Psoas muscle (tissue), 8 donors: ENCODE measurements around the gene PLXNB2. TPM values are rescaled to one million over a fixed set of nuclear protein-coding genes. Genes with fewer than 3 reads are reported as not detected.

Experiments
- ATAC-seq, 4 donors: fragments of 200-7000 bp; cut with Tn5 transposase; one replicate each; pipeline ENCODE4 v1.9.1; 2020; ENCODE audit warnings: moderate library complexity in 3 of 4, mild to moderate bottlenecking in 2 of 4
- DNase-seq, 2 donors: peaks; one replicate each; pipeline ENCODE4 v3.0.0-alpha.2; 2020
- H3K27ac ChIP-seq: fragments of 200-600 bp; one replicate; pipeline ENCODE4 v1.8.0; 2022
- H3K27me3 ChIP-seq, 3 donors: fragments of 200-600 bp in 1 of 3; one replicate each; pipeline versions ENCODE4 v1.6.1 to v1.8.0; 2013 to 2022; ENCODE audit warnings: low read length in 2 of 3, mild to moderate bottlenecking in 2 of 3, moderate library complexity in 1 of 3; ENCODE audit not compliant: insufficient read depth in 3 of 3
- H3K36me3 ChIP-seq, 2 donors: fragments of 200-600 bp in 1 of 2; one replicate each; pipeline versions ENCODE4 v1.6.1 to v1.8.0; 2013 to 2022; ENCODE audit warnings: low read depth in 1 of 2, mild to moderate bottlenecking in 1 of 2, moderate library complexity in 1 of 2; ENCODE audit not compliant: insufficient read depth in 1 of 2
- H3K4me1 ChIP-seq: fragments of 200-600 bp; one replicate; pipeline ENCODE4 v1.8.0; 2022
- H3K4me3 ChIP-seq: fragments of 200-600 bp; one replicate; pipeline ENCODE4 v1.8.0; 2022; ENCODE audit warnings: mild to moderate bottlenecking
- H3K9me3 ChIP-seq: fragments of 200-600 bp; one replicate; pipeline ENCODE4 v1.8.0; 2022
- WGBS, 3 donors: extraction: QIAGEN DNeasy Blood & Tissue Kit; methylation state at CpG; one replicate each; pipeline versions ENCODE4 v1.1.6 to v1.1.7; 2013; 5-methylcytosine and 5-hydroxymethylcytosine counted together
- intact Hi-C, 2 donors: fragments of 100-400 bp; cut with DNase I; formaldehyde crosslinking; loops; one replicate each; pipeline versions ENCODE4 v1.11.0 to v1.14.2; 2022
- polyA plus RNA-seq, 3 donors: library from polyadenylated mRNA; stranded (reverse); fragments of 200-250 nt; gene quantifications; one replicate each; pipeline ENCODE4 v1.2.3, GENCODE V29; 2013
- total RNA-seq, 4 donors: library from RNA; stranded (reverse); fragmentation: NEBNext Ultra II Directional in 2 of 4; extraction: Animal tissue kit (Norgen Biotek cat#: 25700) in 2 of 4; gene quantifications; one replicate each; pipeline versions ENCODE4 v1.2.1 to v1.2.4, GENCODE V29; 2021 to 2023
- TF ChIP-seq, protein P1 (sequence below): fragments of 200-600 bp; IDR thresholded peaks from one replicate; pipeline ENCODE4 v1.8.0; 2022; ENCODE audit warnings: antibody characterized with exemption
- donor health status: healthy with polysubstance abuse.
- donor health status: DM: no; HTN: no; CAD: no; lungs with moderate emphysema.
- donor health status: Bipolar disorder and iron deficiency.
- donor health status: healthy.
- donor health status: DM: yes; HTN: yes; CAD: no.
- donor health status: DM: no; HTN: no; CAD: no.
- donor health status: DM: no; HTN: no; CAD: no.
- donor health status: DM: yes; HTN: yes; CAD: no.

The PLXNB2 gene
- total and polyA plus RNA-seq, 7 donors: 3.9 to 43.7 (median 13.6) TPM

DNA sequence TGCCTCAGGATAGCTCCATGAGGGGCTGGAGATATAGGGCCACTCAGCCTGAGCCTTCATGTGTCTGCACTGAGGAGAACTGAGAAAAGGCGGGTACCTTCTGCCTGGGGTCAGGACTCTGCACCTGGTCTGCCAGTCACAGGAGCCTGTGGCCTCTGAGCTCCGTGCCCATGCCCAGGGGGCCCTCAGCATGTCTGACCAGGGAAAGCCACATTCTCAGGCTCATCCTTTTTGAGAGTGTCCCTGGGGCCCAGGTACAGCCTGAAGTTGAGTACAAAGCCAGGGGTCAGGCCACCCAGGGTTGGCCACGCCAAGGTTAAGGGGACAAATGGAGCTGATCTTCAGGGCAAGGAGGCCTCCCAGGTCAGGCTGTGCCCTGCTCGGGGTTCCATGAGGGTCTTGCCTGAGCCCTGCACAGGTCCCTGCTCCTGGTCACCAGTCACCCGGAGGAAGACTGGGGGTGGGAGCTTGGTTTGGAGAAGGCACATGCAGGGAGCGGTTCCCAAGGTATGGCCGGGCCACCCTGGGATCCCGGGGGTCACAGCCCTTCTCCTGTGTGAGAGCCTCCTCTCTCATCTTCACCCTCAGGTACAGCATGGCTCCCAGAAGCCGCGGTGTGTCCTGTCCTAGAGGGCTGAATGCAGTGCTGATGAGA is 13.4 kb upstream of the PLXNB2 start:
- ATAC-seq (no peak), DNase-seq (no peak)
- intact Hi-C loops: no loop called here
- no peaks in the 10 kb centered on the region for H3K9me3 ChIP-seq
- H3K36me3 ChIP-seq: no peaks in the 10 kb centered on the region
- H3K4me1 ChIP-seq: no peaks in the 10 kb centered on the region
- H3K27me3 ChIP-seq: no peaks in the 10 kb centered on the region
- WGBS, 3 donors: 84 to 88% (median 85%) methylated on average over 9 to 10 of the region's 10 CpGs
- H3K4me3 ChIP-seq: no peak overlapping the region
- no peak overlapping the region for H3K27ac ChIP-seq
- TF ChIP-seq, protein P1, sequence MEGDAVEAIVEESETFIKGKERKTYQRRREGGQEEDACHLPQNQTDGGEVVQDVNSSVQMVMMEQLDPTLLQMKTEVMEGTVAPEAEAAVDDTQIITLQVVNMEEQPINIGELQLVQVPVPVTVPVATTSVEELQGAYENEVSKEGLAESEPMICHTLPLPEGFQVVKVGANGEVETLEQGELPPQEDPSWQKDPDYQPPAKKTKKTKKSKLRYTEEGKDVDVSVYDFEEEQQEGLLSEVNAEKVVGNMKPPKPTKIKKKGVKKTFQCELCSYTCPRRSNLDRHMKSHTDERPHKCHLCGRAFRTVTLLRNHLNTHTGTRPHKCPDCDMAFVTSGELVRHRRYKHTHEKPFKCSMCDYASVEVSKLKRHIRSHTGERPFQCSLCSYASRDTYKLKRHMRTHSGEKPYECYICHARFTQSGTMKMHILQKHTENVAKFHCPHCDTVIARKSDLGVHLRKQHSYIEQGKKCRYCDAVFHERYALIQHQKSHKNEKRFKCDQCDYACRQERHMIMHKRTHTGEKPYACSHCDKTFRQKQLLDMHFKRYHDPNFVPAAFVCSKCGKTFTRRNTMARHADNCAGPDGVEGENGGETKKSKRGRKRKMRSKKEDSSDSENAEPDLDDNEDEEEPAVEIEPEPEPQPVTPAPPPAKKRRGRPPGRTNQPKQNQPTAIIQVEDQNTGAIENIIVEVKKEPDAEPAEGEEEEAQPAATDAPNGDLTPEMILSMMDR: no peak

DNA sequence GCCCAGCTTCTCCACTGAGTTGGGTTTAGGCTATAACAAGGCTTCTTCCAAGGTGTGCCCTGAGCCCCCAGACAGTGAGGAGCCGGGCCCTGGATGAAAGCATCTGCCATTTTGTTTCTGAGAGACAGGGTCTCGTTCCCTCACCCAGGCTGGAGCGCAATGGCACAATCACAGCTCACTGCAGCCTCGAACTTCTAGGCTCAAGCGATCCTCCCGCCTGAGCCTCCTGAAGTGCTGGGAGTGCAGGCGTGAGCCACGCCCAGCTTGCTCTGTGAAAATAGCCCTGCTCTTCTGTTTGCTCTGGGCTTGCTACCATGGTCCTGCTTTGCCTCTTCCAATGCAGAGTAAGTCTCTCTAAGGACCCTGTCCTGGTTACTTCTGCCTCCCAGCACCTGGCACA is 12.7 kb upstream of the PLXNB2 start:
- no peak for DNase-seq
- H3K27me3 ChIP-seq: no peaks in the 10 kb centered on the region
- H3K4me3 ChIP-seq: no peak overlapping the region
- ATAC-seq: no peak
- no peak overlapping the region for H3K27ac ChIP-seq
- intact Hi-C loops: no loop called here
- WGBS, 3 donors: 89 to 93% (median 90%) methylated on average over 8 of the region's 8 CpGs
- H3K36me3 ChIP-seq: no peaks in the 10 kb centered on the region
- TF ChIP-seq, protein P1: no peak
- no peaks in the 10 kb centered on the region for H3K9me3 ChIP-seq
- H3K4me1 ChIP-seq: no peaks in the 10 kb centered on the region

GRCh38 chr22:50319503-50319951 is 12.1 kb upstream of the PLXNB2 start:
- Histone ChIP-seq H3K27ac (no peak overlapping the region), H3K4me3 (no peak overlapping the region), H3K27me3 (no peaks in the 10 kb centered on the region), H3K9me3 (no peaks in the 10 kb centered on the region), H3K4me1 (no peaks in the 10 kb centered on the region), H3K36me3 (no peaks in the 10 kb centered on the region)
- TF ChIP-seq, protein P1: no peak
- intact Hi-C loops: no loop called here
- WGBS, 3 donors: 85 to 93% (median 90%) methylated on average over 13 to 15 of the region's 15 CpGs
- DNase-seq (no peak), ATAC-seq (no peak)

GRCh38 chr22:50318698-50319411 is 11.4 kb upstream of the PLXNB2 start:
- Histone ChIP-seq H3K4me1 (no peaks in the 10 kb centered on the region), H3K27ac (no peak overlapping the region), H3K9me3 (no peaks in the 10 kb centered on the region), H3K36me3 (no peaks in the 10 kb centered on the region), H3K27me3 (no peaks in the 10 kb centered on the region), H3K4me3 (no peak overlapping the region)
- no peak for DNase-seq
- TF ChIP-seq, protein P1: no peak
- WGBS, 3 donors: 64 to 71% (median 64%) methylated on average over 21 of the region's 21 CpGs
- ATAC-seq: no peak
- intact Hi-C loops: no loop called here
